Activated CD4-positive, alpha-beta T cell treated with anti-CD3 and anti-CD28 coated beads for 24 hours (primary cell): ENCODE data around the gene PTPRD.

ENCODE experiments used
- DNase-seq, 2 donors: peaks; one replicate each; pipeline ENCODE4 v3.0.0-alpha.2; 2020; ENCODE audit warnings: low read depth in 2 of 2

Gene PTPRD

DNA sequence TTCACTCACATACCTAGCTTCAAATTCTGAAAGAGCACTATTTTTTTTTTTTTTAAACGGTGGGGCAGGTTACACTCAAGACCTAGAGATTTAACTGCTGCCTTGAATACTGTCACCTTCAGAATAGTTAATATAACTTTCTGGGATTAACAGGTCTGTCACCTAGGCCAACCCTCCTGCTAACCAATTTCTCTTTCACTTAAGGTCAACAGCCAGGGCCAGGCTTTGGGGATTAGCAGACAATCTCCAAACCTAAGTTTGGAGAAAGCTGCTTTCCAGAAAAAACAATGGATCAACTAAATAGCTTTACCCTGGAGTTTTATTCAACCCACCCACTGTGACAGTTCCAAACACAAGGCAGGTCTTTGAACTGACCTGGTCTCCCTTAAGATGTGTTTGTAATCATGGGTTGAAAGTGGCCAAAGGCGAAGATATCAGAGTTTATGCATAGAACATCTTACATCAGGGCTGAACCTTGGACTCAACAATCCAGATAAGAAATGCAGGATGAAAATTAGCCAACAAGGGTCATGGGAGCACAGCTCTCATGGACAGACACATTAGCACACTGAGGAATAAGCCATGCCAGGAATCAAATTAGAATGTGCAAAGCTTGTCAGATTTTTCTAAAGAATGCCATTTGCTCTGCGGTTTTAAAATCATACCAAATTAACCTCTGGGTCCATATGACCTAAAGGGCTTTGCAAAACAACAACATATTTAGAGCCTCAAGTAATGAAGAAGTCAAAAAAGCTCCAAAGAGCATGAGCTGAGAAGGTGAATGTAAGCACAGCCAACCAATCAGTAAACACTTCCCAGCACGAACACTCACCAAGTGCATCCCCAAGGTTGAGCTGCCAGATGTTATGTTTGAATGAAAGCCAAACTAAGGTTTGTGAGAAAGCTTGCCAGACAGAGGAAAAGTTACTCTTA, 2274.7 kb downstream of the PTPRD start:
- DNase-seq: no peak

DNA sequence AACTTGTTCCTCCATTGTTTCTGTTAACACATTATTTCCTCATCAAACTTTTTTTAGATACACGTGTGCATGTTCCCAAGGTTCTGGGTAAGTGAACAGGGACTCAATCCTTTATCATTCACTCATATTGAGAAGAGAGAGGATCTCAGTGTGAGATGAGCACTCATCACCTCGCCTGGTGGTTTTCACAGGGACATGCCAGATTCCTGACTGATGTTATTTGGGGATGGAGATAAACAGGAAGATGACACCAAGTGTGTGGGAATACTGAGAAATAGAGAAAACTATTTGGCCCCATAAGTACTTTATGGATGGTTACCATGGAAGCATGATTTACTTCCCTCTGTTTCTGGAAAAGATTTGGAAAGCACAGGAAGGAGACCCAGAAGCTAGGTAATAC, 2279.9 kb downstream of the PTPRD start:
- no peak for DNase-seq

DNA sequence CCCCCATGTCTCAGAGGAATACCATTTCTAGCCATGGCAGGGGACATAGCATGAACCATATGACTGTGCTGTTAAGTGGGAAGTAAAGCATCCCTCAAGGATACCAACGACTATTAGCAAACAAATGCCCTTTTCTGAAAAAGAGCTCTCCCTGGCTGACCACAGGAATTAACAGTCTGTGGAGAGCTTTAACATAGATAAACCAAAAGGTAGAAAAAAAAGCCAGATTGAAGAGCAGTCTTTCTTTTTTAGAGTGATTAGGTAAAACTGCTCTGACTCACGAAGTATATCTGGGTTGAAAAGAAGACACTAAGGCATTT, 2280.5 kb downstream of the PTPRD start:
- DNase-seq: no peak

DNA sequence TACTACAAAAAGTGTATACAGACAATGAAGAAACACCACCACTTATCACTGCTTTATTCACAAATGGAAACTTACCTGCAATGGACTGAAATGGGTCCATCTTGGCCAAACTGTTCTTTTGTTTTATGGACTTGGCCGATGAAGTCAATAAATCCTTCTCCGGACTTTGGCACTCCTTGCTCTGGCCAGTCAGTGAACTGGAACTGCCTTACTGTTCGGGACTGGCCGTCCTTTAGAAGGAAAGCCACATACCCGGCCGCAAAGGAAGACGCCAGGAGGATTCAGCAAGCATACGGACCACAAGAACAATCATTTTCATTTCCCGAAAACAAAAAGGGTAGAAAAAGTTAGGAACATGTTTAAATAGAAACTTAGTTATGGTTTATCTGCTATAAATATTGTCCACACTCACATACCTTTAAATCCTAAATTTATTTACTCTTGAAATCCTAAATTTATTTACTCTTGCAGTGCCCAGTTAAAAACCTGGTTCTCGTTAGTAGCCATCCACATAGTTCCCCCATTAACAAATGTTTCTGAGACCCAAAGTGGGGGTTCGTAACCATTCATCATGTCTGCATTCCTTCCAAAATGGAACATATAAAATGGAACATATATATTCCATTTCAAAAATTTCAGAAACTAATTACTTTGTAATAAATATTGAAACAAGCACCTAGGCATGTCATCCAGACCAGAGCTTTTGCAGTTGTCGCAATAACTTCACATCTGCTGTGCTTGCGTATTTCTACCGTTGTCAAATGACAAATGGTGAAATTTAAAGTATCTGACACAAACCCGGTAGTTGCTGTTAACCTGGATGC, 2281.1 kb downstream of the PTPRD start:
- no peak for DNase-seq

DNA sequence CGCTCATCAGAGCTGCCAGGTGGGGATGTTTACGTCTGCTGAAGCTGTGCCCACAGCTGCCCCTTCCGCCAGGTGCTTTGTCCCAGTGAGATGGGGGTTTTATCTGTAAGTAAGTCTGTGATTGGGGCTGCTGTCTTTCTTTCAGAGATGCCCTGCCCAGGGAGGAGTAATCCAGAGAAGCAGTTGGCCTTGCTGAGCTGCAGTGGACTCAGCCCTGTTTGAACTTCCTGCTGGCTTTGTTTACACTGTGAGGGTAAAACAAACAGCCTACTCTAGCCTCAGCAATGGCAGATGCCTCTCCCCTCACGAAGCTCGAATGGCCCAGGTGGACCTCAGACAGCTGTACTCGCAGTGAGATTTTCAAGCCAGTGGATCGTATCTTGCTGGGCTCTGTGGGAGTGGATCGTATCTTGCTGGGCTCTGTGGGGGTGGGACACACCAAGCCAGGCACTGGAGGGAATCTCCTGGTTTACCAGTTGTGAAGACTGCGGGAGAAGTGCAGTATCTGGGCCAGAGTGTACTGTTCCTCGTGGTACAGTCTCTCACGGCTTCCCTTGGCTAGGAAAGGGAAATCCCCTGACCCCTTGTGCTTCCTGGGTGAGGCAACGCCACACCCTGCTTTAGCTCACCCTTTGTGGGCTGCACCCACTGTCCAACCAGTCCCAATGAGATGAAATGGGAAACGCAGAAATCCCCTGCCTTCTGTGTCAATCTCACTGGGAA, 2283.1 kb downstream of the PTPRD start:
- no peak for DNase-seq

DNA sequence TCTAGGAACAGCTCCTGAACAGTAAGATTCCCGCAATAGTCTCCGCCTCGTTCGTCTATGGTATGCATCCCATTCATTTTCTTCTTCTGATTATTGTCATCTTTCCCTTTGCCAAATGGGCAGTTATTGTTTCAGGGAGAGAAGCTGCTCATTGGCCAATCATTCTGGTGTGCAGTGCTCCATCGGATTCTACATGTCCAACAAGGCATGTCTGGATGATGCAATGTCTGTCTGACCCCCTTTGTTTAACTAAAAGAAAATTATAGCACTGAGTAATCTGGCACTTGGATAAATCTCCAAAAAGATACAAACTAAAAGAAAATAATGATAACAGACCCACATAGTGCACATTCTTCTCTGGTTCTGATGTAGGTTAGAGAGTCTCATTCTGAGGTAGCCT, 2297.6 kb downstream of the PTPRD start:
- no peak for DNase-seq

DNA sequence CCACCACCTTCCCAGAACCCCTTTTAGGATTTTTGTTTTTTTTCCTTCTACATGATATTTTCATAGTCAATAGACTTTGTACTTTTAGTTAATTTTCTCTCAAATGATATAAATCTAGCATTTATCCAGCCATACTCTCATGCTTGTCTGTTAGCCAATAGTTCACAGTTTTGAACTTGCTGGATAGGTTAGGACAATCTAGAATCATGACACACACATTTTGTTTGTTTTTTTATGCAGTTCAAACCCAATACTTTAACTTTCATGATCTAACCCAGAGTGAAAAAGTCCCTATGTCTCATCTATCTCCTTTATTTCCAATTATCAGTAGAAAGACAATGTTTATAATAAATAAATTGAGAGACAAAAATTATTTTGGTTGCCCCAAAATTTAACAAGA, 2303.5 kb downstream of the PTPRD start:
- DNase-seq: no peak

DNA sequence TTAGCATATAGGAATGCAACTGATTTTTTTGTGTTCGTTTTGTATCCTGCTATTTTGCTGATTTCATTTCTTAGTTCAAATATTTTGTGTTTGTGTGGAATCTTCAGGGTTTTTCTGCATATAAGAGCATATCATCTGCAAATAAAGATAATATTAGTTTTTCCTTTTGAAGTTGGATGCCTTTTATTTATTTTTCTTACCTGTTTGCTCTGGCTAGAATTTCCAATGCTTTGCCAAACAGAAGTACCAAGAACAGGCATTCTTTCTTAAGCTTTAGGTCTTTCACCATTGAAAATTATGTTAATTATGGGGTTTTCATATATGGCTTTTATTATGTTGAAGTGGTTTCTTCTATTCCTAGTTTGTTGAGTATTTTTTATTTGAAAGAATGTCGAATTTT, 2308.1 kb downstream of the PTPRD start:
- no peak for DNase-seq

DNA sequence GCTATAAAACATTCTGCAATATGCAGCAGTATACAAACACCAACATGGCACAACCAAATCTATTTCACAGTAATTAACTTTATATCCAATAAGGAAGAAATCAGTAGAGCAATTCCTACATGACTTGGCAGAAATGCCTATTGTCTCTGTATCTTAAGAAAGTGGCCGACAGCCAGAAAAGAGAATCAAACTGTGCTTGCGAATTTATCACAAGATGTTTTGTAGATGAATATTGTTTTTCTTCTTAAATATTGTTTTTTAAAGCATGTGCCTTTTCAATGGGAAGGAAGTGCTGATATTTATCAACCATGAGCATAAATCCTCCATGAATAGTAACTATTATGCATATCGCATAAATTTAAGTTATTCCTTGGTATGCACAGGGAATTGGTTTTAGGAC, 2311.5 kb downstream of the PTPRD start:
- DNase-seq: no peak

DNA sequence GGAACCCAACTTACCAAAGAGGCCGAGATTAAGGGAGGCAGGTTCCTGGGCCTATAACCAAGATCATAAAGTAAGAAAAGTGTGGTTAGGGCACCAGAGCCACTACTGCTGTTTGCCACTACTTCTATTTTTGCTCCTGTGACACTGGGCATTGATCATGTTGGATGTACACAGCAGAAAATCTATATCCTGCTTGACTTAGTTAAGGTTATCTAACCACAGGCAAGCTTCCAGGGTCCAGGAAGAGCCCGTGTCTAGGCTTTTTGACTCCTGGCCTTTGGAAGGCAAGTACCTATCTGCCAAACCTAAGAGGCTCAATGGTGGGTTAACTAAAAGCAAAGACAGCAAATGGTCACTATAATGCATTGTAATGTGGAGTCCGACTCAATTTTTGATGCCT, 2315.8 kb downstream of the PTPRD start:
- no peak for DNase-seq

DNA sequence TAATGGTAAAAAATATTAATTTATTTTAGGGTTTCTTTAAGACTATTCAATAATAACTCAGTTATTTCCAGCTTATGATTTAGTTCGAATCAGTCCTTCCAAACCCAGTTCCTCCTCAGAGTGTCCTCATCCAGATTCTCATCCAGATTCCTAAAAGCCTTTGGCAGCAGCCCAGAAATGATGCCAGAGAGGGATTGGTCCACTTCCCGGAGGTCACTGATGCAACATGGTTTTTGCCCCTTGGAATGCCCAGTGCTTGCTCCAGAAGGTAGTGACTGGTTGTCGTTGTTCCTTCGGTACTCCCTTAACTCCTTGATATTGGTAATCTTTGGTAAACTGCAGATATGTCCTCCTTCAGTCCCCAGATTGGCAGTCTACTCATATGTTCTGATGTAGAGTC, 2320.1 kb downstream of the PTPRD start:
- no peak for DNase-seq

DNA sequence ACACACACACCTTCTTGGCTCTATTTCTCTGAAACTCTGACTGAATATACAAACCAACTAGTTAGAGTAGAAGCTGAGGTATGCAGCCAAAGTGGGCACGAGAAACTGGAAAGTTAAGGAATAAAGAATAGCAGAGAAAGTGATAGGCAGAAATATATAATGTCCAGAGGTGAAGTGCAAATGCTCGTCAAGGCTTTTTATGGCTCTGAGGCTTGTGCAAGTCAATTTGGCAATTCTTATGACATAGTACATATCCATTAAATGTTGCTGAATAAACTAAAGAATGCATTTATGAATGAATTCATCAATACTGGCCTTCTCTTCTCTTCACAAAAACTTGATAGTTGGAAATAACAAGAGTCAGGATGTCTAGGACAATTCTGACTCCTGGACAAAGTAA, 2323.1 kb downstream of the PTPRD start:
- no peak for DNase-seq

DNA sequence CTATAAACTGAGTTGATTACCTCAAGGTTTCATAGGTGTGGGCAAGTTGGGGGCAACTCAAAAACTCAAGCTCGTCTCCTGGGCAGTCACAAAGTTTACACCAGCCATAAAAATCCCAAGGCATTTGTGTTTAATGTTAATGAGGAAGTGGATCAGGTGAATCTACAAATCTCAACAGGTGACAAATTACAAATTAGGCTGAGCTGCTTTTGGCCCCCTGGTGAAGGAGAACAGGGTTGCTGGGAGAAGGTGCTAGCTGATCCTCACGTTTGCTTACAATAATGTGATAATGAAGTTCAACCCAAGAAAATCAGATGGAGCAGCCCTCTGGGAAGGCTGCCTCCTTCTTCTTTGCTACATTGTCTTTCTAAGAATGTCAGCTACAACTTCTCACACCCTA, 2324.8 kb downstream of the PTPRD start:
- no peak for DNase-seq

DNA sequence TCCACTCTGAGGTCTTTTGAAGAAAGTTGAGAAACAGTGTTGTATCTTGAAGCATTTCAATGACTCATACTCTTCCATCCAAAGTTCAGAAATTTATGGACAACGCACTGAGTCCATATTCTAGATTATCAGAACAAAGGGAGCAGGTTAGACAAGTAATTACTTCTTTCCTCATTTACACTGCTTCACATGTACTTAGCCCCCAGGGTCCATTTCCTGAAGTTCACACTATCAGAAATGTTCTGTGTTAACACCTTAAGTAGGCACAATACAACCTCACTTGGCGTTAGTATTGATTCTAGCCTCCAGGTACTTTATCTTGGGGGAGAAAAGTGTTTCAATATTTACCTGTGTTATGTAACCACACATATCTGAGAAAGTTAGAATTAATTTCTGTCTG, 2325.3 kb downstream of the PTPRD start:
- no peak for DNase-seq

DNA sequence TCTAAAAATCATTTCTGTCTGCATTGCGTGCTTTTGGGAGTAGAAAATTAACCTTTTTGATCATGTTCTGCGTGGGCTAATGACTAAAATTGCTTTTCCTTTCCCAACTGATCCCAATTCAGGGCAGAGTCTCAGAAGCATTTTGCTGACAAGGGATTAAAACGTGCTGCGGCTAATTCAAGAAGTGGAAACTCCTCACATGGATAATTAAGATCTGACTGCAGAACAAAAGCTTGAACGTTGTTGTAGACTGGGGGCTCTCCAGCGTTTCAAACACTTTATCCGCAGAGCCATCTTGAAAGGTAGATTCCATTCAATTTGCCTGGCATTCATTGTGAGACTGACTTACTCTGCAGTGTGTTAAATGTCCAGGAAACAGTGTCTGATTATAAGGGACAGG, 2327.9 kb downstream of the PTPRD start:
- no peak for DNase-seq

DNA sequence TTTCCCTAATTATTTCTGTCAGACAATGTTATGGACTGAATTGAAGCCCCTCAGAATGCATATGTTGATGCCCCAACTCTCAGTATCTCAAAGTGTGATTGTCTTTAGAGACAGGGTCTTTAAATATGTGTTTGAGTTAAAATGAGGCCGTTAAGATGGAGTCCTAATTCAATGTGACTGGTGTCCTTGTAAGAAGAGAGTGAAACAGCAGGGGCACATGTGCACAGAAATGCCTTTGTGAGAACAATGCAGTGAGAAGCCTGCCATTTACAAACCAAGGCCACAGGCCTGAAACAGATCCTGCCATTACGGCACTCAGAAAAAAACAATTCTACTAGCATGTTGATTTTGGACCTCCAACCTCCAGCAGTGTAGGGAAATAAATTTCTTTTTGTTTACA, 2330.3 kb downstream of the PTPRD start:
- no peak for DNase-seq

DNA sequence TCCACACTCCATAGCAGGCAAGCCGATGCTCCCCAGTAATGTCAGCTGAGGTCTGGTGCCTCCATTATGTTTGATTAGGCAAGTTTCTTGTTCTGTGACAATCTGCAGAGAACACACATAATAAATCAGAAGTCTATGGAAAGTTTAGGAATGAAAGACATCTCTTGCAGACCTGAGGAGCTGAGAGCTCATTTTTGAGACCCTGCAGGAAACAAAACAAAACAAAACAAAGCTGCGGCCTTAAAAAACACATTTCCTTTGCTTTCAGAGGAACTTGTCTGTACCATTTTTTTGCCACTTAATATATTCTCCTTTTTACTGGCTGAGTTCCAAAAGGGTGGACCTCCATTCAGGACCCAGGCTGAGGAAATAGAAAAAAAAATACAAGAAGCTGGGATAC, 2332.0 kb downstream of the PTPRD start:
- no peak for DNase-seq

DNA sequence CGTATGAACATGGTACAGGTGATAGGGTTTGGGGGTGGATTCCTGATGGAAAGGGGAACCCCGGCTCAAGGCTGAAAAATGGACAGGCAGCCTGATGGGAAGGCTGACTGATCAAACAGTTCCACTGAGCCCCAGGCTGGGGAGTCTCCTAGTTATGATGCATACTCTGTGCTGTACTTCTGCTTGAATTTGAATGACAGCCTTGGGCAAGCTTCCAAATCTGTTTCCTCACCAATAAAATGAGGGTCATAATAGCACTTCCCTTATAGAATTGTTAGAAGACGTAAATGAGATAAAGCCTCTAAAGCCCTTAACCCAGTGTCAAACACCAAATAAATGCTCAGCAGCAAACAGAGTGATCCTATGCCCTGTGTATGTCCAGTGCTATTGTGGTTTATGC, 2334.8 kb downstream of the PTPRD start:
- DNase-seq: no peak

DNA sequence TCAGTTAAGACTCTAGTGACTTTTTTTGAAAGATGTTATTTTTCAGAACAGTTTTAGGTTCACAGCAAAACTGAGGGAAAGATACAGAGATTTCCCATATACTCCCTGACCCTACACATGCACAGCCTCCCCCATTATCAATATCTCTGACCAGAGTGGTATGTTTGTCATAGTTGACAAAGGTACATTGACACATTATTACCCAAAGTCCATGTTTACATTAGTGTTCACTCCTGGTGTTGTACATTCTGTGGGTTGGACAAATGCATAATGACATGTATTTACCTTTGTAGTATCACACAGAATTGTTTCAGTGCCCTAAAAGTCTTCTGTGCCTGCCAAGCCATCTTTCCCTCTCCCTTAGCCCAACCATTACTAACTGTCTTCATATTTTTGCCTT, 2342.6 kb downstream of the PTPRD start:
- no peak for DNase-seq

DNA sequence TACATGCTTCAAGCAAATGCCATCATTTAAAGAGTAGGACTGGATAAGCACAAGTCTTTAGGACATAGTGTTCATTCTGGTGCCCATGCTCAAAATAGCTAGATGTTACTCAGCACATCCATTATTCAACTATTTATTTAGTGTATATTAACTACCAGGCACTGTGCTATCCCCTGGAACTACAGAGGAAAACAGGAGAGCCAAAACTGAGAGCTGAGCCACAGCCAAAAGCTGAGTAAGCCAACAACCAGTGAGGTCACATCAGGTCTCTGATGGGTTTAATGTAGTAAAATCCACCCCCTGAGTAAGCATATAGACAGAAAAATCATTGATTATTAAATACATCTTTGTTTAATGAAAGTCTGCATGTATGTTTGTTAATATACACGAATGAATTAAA, 2343.9 kb downstream of the PTPRD start:
- DNase-seq: no peak

DNA sequence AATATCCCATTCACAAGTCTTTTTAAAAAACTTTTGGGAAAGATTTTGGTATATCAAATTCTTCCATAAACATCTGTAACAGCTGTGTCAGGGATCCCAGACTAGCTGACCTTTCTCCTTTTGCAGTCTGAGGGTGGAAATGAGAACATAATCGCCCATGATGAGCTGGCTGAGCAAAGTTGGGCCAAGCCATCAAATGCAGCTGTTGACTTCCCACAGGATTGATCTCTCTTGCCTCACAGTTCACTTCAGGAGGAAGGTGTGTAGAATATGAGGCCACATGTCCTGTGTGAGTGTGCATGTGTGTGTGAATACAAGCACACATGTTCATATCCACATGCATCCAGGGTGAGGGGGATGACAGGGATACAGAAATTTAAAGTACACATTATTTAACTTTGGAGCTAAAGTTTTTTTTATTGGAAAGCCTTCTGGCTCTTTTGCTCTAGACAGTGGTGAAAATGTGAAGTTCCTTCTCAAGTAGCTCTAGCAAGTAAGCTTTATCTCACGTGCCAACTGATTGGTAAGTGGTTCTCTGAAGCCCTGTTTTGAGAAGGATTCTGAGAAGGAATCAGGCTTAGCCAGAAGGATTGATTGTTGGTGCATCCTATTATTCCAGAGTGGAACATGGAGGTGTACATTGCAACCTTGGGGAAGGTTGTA, 2344.5 kb downstream of the PTPRD start:
- no peak for DNase-seq

DNA sequence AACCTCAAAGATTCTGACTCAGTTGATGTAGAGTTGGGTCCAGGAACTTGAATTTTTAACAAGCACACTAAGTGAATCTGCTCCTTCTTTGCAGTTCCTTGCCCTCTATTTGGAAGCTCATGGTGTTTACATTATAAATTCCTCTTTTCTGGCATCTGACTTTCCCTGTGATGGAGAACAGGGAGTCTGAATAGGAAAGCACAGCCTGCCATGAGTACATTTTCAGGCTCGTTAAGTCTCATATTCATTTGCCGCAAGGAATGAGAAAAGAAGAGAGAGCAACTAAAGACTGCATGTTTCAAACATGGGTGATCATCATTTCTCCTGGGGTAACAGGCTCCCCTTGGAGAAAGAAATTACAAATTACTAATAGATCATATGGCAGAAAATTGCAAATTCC, 2345.2 kb downstream of the PTPRD start:
- no peak for DNase-seq
